Inferior parietal cortex (tissue), 1 donor: ENCODE results near the gene EEF1G.
"Not testable (repeated sequence)": the region's sequence is repeated elsewhere in the genome, so short reads cannot be mapped to it uniquely, and the experiment has no call there.

ENCODE experiments used
- DNase-seq: peaks from one replicate; pipeline ENCODE4 v3.0.0-alpha.2; 2016; ENCODE audit errors: extremely low spot score

The EEF1G gene

GRCh38 chr11:62555464-62556107, 18.1 kb downstream of the EEF1G start:
- no peak for DNase-seq

GRCh38 chr11:62554387-62555167, 19.1 kb downstream of the EEF1G start:
- DNase-seq = no peak

GRCh38 chr11:62553839-62554361, 19.8 kb downstream of the EEF1G start:
- DNase-seq = no peak

- no peak for DNase-seq
Observed at GRCh38 chr11:62553080-62553838, 20.4 kb downstream of the EEF1G start.

- no peak for DNase-seq
Observed at GRCh38 chr11:62552485-62553079, 21.1 kb downstream of the EEF1G start.

- DNase-seq = not testable (repeated sequence)
Observed at GRCh38 chr11:62550478-62550877, 23.2 kb downstream of the EEF1G start.

- DNase-seq = no peak
Observed at GRCh38 chr11:62548545-62549335, 25.0 kb downstream of the EEF1G start.

GRCh38 chr11:62547691-62548281, 25.9 kb downstream of the EEF1G start:
- no peak for DNase-seq

- no peak for DNase-seq
Observed at GRCh38 chr11:62546929-62547625, 26.6 kb downstream of the EEF1G start.

GRCh38 chr11:62546244-62546928, 27.3 kb downstream of the EEF1G start, which contains the start of gene AHNAK:
TSS of gene AHNAK (minus strand) at chr11:62546806. CDS start at chr11:62536098, 10,708 bp downstream.
- DNase-seq = no peak

- no peak for DNase-seq
Observed at GRCh38 chr11:62545437-62546243, 28.1 kb downstream of the EEF1G start.

- no peak for DNase-seq
Observed at GRCh38 chr11:62544581-62545436, 28.9 kb downstream of the EEF1G start.

GRCh38 chr11:62543680-62544444, 29.8 kb downstream of the EEF1G start:
- no peak for DNase-seq

GRCh38 chr11:62542750-62543567, 30.7 kb downstream of the EEF1G start:
- DNase-seq = peak; percentile 67

GRCh38 chr11:62542111-62542745, 31.5 kb downstream of the EEF1G start:
- no peak for DNase-seq
